HG02678 (cell line): Measurements from ENCODE around the gene CDC14A.
"Not testable (repeated sequence)": the region's sequence is repeated elsewhere in the genome, so short reads cannot be mapped to it uniquely, and the experiment has no call there.

Experiments
- ATAC-seq: cut with Tn5 transposase; IDR thresholded peaks from one replicate; pipeline ENCODE4 v1.9.1; 2021; ENCODE audit warnings: mild to moderate bottlenecking, moderate library complexity; ENCODE audit not compliant: unreplicated experiment

The CDC14A gene

DNA sequence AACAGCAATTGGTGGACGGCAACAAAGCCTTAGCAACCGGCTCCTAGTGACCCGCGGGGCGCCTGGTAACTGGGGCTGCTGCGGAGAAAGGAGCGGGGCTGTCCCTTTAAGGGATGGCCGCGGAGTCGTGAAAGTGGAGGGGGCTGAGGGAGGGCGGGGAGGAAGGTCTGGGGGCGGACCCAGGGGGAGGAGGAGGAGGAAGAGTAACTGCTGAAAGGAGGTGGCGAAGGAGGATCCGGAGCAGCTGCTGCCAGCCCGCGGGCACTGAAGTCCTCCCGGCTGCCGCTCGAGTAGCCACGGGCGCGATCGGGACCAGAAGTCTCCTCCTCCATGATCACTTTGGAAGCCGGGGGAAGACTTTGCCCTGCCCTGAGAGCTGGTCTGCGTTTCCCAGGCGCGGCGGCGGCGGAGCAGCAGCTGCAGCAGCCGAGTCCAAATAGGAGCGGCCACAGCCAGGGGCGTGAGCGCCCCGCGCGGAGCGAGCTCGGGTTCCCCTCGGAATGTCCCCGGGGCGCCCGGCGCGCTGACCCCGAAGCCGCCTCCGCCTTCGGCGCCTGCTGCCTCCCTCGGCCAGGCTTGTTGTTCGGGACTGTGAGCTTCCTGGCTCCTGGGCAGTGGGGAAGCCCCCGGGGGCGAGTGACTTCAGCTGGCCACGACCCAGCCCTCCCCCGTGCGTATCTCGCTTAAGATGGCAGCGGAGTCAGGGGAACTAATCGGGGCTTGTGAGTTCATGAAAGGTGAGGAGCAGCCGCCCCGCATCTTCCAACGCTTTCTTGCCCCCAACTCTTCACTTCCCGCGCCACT, at the start of gene CDC14A:
Gene CDC14A, plus strand, starts transcription at position 240 of the 804 bp plus-strand sequence. Its CDS starts 449 bp downstream, at position 689.
- ATAC-seq = peak; percentile 64

- ATAC-seq = no peak
Measured at GRCh38 chr1:100302739-100303138, 49.6 kb upstream of the CDC14A start.

DNA sequence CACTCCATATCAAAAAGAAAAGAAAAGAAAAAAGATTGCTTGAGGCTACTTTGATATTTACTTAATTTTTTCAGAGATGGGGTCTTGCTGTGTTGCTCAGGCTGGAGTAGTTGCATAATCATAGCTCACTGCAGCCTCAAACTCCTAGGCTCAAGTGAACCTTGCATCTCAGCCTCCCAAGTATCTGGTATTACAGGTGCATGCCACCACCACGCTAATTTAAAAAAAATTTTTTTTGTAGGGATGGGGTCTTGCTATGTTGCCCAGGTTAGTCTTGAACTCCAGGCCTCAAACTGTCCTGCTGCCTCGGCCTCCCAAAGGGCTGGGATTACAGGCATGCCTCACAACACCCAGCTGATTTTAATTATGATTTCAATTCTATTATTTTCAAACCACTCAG, 48.1 kb upstream of the CDC14A start:
- ATAC-seq = no peak

DNA sequence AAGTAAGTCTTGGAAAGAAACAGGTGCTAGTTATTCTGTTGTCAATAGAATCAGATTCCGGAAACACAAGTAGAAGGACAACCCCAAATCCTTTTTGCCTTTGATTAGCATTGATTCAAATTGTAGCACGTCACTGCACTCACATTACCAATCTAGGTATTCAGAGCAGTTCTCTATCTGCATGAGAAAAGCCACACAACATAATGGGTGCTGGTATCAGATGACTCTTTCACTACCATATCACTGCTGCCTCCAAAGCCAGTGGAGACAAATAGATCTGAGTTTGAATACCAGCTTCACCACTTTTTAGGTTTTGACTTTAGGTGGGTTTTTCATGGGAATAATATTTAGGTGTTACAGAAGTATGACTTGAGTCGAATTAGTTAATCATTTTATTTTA, 47.4 kb upstream of the CDC14A start:
- ATAC-seq = no peak

DNA sequence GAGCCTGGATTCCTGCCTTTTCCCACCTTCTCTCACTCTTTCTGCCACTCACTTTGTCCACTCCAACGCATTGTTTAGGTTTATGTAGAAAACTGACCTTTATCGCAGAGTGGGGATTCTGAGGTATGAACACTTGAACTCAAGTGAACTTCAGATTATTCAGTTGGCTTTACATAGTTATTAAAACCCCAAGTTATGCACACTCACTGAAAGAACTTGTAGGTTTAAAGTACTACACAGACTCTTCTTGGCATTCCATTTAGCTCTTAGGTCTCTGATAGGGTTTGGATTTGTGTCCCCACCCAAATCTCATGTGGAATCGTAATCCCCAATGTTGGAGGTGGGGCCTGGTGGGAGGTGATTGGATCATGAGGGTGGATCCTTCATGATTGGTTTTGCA, 46.4 kb upstream of the CDC14A start:
- ATAC-seq = no peak

DNA sequence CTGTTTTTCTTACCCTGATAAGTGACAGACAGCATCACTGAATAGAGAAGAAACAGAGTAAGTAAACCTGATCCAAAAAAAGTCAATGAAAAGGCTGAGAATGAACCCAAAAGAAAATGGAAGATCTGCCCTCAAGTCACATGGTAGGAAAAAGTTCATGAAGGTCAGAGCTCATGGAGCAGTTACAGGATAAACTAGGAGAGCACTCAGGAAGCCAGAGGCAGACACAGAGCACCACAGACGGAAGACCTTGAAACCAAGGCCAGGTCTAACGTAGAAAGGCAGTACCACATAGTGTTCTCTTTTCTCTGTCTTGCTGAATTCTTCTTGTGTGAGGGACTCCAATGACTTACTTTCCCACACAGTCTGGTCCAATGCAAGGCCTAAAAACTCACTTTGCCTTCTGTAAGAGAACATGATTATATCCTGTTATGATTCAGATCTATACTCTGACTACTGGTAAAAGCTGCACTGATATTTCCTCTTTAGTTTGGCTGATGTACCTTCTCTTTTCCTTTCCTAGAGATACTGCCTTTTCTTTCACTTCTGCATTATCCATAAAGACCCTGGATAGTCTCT, 45.5 kb upstream of the CDC14A start:
- ATAC-seq = no peak

- ATAC-seq = no peak
Measured at GRCh38 chr1:100308777-100309176, 43.5 kb upstream of the CDC14A start.

DNA sequence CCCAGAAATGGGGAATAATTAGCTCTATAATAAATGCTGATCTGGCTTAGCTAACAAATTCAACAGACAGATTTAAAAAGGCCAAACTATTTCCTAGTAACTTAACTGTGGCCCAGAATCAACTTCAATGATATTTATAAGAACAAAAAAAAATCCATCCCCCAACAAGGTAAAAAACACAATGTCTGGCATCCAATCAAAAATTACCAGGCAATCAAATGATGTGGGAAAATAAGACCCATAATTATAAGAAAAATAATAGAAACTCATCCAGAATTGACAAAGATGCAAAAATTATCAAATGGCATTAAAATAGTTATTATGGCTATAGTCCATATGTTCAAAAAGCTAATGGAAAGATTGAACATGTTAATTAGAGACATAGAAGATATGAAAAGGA, 42.4 kb upstream of the CDC14A start:
- no peak for ATAC-seq

GRCh38 chr1:100313382-100313781, 38.9 kb upstream of the CDC14A start:
- no peak for ATAC-seq

GRCh38 chr1:100316622-100317021, 35.7 kb upstream of the CDC14A start:
- ATAC-seq = no peak

GRCh38 chr1:100320311-100321099, 31.8 kb upstream of the CDC14A start:
- ATAC-seq = no peak

DNA sequence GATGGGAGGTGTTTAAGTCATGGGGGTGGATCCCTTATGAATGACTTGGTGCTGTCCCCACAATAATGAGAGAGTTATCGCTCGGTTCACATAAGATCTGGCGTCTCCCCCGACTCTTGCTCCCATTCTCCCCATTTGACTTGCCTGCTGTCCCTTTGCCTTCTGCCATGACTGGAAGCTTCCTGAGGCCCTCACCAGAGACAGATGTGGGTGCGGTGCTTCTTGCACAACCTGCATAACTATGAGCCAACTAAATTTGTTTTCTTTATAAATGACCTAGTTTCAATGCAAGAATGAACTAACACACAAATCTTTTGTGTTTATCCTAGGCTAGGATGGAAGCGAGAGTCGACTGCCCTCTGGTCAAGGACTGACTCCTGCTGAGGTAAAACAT, 31.2 kb upstream of the CDC14A start:
- ATAC-seq = no peak

DNA sequence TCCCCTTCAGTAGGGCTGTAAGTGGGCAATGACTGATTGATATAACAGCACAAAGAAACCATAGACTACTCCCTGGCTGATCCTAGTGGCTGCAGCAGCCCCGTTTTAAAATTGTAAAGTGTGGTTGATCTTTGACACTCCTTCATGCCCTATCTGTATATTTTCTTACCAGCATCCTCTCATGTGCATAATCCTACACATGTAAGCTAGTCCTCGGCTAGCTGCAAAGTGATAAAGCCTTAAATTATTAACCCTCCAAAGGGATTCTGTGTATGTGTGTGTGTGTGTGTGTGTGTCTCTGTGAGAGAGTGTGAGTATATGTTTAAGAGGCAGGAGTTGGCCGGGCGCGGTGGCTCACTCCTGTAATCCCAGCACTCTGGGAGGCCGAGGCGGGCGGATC, 30.8 kb upstream of the CDC14A start:
- ATAC-seq = no peak

DNA sequence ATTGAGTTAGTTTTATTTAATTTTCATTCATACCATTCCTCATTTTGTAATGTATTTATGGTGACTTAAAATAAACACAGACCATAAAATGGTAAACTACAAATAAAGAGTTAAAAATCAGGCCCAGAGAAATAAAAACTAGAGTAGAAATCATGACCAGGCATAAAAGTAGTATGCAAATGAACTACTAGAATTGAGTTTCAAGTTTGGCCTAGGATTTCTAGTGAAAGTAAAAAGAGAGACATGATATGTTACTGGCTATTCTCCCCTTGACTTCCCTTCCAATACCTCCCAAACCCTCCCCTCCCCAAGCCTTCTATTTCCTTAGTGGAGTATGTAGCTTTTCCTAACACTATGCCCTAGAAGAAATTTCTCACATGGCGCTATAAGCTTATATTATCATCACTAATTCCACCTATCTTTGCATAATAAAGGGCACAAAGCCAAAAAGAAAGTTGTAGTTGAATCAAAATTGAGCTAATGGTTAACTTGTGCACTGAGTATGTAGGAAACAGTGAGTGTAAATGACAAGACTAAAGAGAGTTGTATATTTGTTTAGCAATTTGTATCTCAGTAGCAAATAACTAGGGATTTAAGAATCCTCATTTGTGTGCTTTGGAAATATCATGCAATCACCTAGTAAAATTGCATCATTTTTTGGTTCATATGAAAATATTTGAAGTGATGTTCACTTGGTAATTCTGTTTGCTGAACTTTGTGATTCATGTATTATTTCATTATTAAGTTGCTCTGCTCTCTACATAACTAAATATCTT, 29.7 kb upstream of the CDC14A start:
- ATAC-seq = peak; percentile 65

DNA sequence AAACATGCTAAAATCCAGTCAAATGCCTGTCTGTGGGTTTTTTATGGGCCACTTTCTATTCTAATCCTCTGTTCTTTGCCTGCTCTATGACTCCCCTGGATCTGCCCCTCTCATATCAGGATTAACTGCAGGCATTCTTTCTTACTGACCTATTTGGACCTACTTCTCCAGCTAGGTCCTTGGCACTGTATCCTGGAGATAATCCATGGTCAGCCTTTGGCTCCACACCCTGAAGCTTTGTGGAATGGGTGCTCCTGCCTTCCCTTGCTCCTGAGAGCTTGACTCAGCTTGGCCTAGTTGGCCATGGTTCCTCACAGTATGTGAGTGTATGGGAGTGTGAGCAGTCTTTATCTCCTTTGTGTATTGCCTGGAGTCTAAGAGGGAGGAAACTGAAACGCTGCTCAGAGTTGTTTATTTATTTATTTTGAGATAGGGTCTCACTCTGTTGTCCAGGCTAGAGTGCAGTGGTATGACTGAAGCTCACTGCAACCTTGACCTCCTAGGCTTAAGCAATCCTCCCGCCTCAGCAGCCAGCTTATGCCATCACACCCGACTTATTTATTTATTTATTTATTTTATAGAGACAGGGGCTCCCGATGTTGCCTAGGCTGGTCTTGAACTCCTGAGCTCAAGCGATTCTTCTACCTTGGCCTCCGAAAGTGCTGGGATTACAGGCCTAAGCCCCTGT, 28.7 kb upstream of the CDC14A start:
- ATAC-seq = no peak

DNA sequence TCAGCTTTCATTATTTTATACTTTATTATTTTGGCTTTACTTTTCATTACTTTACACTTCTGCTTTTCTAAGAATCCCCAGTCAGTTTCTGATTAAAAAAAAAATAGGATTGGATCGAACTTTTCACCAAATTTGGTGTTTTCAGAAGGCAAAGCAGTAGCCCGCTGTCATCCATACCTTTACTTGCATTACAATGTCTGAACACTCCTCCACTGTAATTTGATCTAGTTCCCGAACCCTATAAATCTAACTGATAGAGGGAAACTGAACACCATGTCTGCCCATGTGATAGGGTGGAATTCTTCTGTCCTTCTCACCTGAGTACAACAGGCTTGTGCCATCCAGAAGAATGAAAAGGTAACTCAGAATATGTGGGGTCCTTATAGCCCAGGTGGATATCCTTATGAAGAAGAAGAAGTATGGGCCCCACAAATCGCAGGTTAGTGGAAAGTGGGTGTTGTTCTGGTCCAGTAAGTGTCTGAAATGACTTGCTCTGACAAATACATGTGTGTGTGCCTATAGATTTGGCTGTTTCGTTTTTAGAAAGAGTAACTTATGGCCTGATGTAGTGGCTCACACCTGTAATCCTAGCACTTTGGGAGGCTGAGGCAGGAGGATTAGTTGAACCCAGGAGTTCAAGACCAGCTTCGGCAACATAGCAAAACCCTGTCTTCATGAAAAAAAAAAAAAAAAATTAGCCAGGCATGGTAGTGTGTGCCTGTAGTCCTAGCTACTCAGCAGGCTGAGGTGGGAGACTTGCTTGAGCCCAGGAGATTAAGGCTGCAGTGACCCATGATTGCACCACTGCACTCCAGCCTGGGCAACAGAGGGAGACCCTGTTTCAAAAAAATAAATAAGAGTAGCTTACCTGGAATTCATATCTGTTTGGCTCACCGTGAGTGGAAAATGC, 26.6 kb upstream of the CDC14A start:
- no peak for ATAC-seq

- ATAC-seq = not testable (repeated sequence)
Measured at GRCh38 chr1:100326325-100326670, 26.0 kb upstream of the CDC14A start.

DNA sequence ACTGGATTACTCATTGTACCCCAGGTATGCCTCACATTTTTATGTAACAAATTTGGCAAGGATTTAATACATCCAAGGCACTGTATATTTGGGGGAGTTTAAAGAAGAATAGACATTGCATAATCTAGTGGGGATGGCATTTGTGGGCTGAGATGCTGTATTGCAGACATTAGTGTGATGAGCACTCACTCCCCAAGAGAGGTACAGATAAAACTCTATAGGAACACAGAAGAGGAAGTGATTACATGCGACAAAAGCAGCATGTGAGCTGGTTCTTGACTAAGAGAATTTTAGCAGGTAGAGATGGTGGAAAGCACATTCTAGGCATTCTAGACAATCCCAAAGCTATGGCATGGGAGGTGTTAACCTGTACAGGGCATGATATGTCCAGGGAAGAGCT, 24.2 kb upstream of the CDC14A start:
- no peak for ATAC-seq

DNA sequence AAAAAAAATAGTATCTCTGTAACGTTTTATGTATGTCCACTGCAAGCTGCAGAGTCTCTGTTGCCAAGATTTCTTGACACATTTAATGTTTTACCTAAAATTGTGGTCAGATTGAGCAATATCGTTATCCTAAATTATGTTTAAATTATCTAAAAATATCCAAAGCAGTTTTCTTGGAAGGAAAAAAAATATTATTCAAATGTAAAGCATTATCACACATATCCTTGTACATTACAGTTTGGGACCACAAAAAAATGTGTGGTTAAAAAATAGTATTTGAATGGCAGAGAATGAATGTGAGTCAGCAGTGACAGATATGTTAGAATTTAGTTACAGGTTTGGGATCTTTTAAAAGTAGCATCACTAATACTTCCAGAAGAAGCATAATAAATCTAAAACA, 21.2 kb upstream of the CDC14A start:
- ATAC-seq = not testable (repeated sequence)

DNA sequence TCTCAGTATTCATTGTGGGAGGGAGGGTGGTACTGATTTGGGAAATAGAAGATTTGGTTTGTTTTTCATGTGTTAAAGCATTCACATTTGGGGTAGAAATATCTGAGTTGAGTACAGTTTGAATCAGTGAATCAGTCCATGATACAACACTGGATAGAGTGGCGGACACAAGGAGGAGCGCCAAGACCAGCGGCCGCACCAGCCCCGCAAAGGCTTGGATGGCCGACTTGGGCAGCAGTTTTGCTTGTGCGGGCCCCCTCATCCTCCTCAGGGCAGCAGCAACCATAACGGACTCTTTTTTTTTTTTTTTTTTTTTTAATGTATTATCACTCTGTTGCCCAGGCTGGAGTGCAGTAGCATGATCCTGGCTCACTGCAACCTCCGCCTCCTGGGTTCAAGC, 20.0 kb upstream of the CDC14A start:
- ATAC-seq = no peak
